A204.1 (cell line): ENCODE results near the gene KRT84.

ENCODE experiments used
- FAIRE-seq: peaks from 2 replicates; lab custom pipeline; 2012; peaks lifted over from hg19 to GRCh38; lab: Jason Lieb, UNC

KRT84 gene, protein sequence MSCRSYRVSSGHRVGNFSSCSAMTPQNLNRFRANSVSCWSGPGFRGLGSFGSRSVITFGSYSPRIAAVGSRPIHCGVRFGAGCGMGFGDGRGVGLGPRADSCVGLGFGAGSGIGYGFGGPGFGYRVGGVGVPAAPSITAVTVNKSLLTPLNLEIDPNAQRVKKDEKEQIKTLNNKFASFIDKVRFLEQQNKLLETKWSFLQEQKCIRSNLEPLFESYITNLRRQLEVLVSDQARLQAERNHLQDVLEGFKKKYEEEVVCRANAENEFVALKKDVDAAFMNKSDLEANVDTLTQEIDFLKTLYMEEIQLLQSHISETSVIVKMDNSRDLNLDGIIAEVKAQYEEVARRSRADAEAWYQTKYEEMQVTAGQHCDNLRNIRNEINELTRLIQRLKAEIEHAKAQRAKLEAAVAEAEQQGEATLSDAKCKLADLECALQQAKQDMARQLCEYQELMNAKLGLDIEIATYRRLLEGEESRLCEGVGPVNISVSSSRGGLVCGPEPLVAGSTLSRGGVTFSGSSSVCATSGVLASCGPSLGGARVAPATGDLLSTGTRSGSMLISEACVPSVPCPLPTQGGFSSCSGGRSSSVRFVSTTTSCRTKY

DNA sequence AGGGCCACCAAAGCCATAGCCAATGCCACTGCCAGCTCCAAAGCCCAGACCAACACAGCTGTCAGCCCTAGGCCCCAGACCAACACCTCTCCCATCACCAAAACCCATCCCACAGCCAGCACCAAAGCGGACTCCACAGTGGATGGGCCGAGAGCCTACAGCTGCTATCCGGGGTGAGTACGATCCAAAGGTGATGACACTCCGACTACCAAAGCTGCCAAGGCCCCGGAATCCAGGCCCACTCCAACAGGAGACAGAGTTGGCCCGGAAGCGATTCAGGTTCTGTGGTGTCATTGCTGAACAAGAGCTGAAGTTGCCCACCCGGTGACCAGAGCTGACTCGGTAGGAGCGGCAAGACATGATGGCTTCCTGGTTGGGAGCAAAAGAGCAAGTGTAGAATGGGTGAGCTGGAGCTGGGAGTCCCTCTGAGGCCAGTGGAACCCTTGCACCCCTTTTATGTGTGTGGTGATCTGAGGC, at the start of gene KRT84:
Gene KRT84 (minus strand): TSS at position 427 of the 477 bp plus-strand sequence. CDS start 67 bp downstream, at position 360.
- no peak for FAIRE-seq

DNA sequence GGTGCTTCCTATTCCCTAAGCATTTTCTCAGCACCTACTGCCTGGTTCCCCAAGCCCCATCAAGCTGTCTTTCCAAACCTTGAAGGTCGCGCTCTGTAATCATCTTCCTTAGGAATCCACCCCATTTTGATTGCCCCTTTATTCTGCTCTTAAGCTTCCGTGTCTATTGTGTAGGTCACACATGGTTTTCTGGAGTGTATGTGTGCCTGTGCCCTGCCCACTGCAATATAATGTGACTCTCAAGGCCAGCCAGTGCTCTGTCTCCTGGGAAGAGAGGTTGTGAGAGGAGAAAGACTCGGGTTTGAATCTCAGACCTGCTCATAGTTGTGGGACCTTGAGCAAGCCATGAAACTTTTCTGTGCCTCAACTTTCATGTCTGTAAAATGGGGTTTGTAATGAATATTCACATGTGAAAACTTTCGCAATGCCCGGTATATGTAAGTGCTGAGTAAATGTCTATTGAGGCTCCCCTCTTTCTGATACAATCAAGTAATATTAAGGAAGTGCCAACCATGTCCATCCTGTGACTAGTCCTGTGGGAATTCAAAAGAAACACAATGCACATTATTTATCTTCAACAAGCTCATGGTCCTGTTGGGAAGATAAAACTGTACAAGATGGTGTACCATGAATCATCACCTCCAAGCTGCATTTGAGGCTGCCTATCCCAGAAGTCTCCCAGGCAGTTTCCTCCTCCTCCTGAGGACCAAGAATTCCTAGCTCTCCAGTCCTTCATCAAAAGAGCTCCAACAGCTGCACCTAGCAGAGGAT, 49.5 kb upstream of the KRT84 start:
- no peak for FAIRE-seq

DNA sequence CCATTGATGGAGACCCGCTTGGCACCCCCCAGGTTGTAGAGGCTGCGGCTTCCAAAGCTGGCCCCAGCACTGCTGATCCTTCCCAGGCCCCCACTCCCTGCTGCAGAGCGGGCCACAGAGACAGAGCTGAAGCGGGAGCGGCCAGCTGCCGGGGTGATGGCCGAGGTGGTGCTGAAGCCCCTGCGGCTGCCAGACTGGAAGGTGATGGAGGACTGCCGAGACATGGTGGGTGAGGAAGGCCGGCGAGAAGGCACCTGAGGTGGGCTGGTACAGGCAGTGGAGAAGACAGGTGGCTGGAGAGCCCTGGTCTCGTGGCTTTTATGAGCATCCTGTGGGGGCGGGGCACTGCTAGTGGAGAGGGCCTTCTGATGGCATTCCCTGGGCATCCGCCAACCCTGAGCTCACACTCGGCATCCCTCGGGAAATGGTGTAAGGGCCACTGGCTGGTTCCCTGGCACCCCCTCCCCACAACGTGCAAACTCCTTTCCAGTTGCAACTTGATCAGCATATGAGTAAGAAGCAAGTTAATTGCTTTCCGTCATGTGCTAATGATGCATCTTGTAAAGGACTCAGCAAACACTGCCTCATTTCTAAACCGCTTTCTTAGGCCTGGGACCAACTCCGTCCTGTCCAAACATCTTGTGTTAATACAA, 48.8 kb upstream of the KRT84 start, which contains the start of gene KRT75:
Gene KRT75 (minus strand): TSS at position 291 of the 653 bp plus-strand sequence. CDS start 67 bp downstream, at position 224.
- FAIRE-seq: no peak

DNA sequence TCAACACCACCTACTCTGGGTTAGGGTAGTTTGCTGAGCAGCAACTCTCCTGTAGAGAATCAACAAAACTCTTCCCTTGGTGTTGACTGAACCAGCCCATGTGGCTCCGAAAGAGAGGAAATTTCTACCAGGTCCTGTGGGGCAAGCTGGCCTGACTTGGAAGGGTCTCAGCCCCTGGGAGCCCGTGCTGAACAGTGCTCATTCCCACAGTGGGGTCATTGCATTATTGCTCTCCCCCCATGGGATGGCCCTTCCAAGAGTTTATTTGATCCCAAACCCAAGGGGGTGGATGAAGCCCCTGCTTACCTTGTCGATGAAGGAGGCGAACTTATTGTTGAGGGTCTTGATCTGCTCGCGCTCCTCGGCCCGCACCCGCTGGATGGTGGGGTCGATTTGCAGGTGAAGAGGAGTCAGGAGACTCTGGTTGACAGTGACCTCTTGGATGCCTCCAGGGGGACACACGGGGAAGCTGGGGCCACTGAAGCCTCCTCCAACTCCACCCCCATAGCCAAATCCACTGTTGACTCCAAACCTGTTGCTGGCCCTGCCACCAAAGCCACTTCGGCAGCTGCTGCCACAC, 48.1 kb upstream of the KRT84 start:
- FAIRE-seq: no peak

DNA sequence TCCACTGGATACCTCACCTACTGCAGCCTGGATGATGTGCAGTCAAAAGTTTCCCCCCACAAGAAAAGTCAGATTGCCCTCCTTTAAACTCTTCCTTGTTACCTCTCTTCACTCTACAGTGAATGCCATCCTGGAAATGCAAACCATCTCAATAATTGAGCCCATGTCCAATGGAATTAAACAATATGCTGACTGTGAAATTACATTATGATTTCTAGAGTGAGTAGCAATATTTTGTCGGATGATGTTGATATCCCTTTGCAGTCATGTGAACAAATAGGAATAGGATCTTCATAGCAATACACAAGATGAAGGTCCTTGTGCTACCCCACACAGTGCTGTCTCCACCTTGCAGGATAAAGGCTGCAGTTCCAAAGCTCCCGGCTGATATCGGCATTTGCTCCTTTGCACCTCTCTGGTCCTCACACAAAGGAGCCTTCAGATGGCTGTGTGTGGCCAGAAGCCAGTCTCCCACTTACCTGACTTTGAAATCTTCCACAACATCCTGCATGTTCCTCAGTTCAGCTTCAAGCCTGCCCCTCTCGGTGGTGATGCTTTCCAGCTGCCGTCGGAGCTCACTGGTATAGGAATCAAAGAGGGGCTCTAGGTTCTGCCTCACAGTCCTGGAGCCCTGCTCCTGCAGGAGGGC, 47.2 kb upstream of the KRT84 start:
- FAIRE-seq: no peak

DNA sequence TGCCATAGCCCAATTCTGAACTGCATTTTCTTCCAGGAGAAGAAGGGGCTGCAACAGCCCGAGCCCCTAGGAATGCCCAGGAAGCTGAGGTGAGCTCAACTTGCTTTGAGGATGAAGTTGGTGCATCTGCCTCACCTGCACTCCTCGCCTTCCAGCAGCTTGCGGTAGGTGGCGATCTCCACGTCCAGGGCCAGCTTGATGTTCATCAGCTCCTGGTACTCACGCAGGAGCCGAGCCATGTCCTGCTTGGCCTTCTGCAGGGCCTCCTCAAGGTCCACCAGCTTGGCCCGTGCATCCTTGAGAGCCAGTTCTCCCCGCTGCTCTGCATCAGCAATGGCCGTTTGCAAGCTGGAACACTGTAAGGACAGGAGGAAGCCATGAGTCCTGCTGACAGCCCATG, 42.7 kb upstream of the KRT84 start:
- FAIRE-seq: no peak

DNA sequence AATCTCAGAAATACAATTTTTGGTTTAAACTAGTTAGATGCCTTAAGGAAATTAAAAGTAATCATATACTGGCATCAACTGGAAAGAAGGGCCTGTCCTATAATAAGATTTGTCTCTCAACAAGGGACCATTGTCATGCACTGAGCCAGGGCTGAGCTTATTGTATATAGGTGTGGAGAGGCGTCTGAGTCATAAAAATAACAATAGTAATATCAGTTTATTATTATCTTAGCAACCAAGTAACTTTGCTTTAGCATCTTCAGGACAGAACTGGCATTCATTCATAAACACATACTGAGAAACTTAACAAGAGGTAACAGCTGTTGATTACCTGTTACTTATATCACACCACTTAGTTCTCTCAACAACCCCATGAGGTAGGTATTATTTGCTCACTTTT, 41.6 kb upstream of the KRT84 start:
- FAIRE-seq: no peak

DNA sequence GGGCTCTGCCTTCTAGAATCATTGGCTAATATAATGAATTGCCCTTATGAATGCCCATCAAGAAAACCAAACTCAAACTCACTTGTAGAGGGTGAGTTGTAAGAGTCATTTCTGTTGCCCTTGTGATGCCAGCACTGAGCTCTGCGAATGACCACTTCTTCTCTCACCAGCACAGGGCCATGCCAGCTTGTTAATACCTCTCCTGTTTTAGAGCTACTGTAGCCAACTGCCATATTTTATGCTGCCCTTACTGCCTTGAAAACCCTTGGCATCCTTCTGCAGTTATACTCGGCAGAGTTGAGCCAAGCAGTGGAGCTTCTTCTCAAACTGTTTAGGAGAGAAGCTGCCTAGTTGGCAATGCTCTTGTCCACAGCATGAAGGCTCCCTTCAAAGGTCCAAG, 40.6 kb upstream of the KRT84 start:
- no peak for FAIRE-seq

DNA sequence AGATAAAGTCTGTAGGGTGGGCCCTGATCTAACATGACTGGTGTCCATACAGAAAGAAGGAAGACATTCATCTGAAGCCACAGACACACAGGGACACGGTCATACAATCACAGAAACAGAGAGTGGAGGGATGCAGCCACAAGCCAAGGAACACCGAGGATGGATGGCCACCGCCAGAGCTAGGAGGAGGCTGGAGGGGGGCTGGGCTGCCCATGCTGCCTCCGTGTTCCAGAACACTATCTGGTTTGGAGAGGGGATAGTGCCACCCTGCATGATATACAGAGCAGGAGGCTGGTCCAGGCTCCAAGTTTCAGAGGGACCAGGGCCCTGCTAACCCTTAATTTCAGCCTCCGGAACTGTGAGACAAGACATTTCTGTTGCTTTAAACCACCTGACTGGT, 40.0 kb upstream of the KRT84 start:
- no peak for FAIRE-seq

DNA sequence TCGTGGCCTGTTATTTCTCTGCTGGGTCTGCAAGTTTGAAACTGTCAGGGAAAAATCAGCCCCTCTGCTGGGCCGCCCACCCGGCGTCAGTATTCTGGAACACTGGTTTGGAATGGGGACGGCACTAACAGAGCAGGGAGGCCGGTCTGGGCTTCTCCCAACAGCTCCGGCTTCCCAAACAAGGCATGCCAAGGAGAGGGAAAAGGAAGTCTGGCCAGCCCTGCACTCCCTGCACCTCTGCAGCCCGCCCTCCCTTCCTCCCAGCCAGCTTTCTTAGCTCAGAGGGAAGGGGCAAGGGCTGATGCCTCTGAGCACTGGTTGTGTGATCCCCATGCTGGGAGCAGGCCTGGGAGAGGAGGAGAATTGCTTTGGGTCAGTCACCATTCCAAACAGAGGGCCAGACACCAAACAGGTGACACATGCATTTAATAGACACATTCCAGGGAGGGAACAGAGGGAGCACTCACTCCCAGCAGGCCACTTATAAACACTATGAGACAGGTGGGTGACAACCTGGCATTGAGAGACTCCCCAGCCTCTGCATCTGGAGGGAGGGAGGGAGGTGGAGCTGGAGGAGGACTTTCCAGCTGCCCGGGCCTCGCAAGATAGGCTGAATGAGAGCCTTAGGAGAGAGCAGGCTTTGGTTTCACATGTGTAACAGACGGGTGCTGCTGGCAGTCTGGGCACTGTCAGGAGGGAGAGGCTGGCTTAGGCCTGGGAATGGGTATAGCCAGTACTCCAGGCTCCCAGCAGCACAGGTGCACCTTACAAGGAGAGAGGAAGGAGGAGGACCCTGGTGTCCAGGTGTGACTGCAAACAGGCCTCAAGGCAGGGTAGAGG, 38.4 kb upstream of the KRT84 start:
- no peak for FAIRE-seq

DNA sequence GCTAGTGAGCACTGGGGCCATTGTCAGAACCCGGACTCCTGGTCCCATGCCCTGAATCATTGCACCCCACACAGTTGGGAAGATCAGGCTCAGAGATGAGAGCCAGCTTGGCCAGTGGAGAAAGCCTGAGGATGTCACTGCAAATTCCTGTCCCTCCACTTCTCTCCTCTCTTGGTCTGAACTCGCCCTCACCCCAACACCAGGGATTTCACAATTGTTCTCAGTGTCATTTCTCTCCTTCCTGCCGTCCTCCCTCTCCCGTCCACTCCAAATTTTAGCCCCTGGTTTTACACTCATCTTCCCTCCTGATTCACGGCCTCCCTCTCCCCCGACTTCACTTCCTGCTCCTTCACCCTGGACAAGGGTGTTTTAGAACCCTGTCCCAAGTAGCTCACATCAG, 37.6 kb upstream of the KRT84 start:
- FAIRE-seq: no peak

DNA sequence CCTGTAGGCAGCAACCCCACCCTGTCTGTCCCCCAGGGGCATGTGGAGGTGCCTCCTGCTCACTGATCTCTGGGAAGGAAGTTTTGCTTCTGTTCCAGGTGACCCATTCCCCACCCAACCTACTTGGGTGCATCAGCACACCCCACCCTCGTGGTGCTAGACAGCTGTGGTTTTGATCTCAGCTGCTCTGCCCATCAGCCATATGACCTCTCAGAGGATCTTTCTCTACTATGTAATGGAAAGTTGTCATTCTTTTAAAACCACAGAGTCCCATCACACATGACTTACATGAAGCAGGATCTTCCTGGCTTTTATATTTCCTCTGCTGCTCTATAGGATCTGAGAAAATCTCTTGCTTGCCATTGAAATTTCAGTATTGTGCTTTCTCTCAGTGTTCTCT, 34.2 kb upstream of the KRT84 start:
- FAIRE-seq: no peak

DNA sequence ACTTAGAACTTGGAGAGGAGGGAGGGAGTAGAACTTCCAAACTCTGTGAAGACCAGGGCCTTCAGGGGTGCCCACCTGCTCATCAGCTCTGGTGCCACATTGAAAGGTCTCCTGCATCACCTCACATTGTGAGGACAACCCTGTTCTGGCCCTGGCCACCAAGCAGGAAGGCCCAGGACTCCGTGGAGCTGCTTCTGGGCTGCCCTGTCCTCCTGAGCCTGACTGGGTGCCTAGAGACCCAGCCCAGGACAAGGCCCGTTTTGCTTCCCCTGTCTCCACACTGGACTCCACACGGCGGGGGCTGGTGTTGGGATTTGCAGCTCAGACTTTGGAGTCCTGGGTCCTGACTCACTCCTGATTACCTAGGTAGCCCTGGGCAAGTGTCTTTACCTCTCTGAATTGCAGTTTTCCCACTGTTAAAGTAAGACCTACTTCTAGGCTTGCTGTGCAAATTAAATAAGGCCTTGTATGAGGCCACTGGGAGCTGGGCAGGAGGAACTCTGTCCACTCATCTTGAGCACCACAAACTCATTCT, 33.2 kb upstream of the KRT84 start:
- no peak for FAIRE-seq

DNA sequence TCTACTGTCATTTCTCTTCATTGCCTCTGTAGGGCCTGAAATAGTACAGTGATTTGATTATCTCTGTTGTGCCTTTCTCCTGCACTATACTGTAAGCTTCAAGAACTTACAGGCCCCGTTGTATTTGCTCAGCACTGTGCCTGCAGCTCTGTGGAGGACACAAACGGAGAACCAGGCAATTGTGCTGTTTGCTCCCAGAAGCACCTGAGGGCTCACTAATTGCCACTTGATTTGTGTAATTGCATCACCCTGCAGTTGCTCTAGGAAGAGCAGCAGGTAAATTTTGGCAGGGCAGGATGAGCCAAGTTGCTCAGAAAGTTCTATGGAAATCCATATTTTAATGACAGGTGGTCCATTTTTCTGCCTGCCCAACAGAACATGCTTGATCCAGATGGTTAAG, 32.3 kb upstream of the KRT84 start:
- no peak for FAIRE-seq

DNA sequence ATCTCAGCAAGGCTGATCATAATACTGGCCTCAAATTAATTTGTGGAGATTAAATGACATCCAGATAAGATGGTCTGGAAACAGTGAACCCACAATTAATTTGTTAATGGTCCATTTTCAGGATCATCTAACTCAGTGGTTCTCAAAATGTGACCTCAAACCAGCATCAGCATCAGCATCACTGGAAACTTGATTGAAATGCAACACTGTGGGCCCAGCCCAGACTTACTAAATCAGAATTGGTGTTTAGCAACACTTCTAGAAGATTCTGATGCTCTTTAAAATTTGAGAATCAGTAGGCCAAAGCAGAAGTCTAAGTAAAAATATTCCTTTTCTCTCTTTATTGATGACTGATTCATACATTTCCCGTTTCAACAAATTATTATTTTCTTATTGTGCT, 31.3 kb upstream of the KRT84 start:
- no peak for FAIRE-seq

DNA sequence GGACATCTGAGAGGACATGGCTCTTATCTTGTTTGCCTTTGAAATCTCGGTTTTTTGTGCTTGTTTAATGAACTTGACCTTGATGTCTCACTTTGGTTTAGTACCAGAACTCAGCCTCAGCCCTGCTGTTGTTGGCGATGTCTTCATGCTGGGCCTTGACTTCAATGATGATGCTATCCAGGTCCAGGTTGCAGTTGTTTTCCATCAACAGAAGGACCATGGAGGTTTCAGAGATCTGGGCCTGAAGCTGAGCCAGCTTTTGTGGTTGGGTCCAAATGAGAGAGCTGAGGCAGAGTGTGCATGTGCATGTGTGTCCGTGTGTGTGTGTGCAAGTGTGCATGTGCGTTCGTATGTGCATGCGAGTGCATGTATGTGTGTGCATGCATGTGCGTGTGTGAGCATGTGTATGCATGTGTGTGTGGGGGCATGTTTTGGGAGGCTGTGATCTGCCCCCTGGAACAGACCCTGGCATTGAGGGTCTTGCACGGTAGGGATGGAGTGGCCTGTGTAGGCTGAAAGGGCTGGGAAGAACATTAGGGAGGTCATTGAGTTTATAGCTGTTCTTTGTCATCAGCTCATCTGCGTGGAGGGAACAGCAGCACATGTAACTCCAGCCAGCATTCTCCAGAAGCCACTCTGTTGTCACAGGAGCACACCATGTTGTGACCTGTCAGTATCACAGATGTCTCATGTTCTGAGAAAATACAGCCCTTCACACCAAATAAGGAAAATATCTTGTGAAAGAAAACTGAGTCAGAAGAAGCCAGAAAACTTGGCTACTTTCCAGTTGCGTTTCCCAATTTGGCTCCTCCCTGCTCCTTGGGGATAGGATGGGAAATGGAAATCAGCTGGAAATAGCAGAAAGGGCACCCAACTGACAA, 30.7 kb upstream of the KRT84 start:
- FAIRE-seq: no peak

DNA sequence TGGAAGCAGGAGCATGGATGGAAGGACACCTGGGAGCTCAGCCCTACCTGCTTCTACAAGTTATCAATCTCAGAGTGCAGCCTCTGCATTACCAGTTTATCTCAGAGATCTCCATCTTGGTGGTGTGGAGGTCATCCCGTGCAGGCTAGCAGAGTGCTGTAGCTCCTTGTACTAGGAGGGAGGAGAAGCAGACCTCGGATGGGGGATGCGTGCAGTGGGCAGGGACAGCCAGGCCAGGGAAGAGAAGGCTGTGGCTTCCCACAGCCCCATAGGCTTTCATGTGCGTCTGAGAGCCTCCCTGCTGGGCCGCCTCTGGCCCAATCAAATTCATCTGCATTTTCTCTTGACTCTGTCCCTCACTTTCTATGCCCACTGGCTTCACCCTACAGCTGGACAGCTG, 29.5 kb upstream of the KRT84 start:
- no peak for FAIRE-seq

DNA sequence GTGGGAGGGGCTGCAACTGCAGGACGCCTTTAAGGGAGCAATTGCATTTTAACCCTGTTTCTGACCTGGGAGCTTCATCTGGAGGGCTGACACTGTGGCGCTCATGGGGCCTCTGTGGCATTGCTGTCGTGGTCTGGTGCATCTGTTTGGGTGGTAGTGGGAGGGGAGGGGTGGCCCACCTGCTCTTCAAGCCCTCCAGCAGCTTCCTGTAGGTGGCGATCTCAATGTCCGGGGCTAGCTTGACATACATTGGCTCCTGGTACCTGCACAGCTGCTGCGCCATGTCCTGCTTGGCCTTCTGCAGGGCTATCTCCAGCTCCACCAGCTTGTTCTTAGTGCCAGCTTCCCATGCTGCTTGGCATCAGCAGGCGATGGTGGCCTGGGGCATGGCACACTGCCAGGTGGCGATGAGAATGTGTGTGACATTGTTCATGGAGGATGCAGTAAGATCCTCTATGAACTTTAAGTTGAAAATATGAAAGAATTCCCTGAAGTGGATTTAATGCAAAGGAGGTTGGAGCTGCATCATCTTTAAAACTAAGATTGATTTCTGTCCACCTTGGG, 28.4 kb upstream of the KRT84 start:
- FAIRE-seq: no peak

DNA sequence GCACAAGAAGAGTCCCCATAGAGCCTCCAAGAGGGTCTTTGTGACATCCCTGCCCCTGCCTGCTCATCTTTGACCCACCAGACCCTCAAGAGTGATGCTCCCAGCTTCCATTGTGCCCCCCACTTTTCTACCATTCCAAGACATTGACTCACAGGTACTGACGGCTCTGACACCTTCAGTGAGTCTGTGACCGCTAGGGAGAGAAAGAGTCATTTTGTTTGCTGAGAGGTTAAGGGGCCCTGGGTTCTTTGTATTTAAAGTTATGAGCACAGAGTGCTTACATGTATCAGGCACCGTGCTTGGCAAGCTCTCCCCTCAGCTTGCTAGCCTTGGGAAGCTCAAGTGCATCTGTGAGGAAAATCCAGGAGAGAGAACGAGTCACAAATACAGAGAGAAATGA, 27.8 kb upstream of the KRT84 start:
- no peak for FAIRE-seq
